Tibial nerve (tissue), 4 donors: ENCODE data around the gene AFM. TPM values are rescaled to one million over a fixed set of nuclear protein-coding genes. Genes with fewer than 3 reads are reported as not detected.

Experiments
- DNase-seq, 2 donors: peaks; one replicate each; pipeline ENCODE4 v3.0.0-alpha.2; 2019; ENCODE audit warnings: low spot score in 2 of 2
- H3K27ac ChIP-seq, 4 donors: fragments of 200-600 bp; sonication (generic) in 3 of 4; one replicate each; pipeline ENCODE4 v1.5.1; 2017 to 2019; ENCODE audit warnings: mild to moderate bottlenecking in 1 of 4
- H3K27me3 ChIP-seq, 2 donors: fragments of 200-600 bp; sonication (generic) in 1 of 2; one replicate each; pipeline versions ENCODE4 v1.5.1 to v1.6.0; 2017 to 2019
- H3K36me3 ChIP-seq, 3 donors: fragments of 200-600 bp; sonication (generic); one replicate each; pipeline ENCODE4 v1.5.1; 2018 to 2019
- H3K4me1 ChIP-seq, 4 donors: fragments of 200-600 bp; sonication (generic) in 3 of 4; one replicate each; pipeline ENCODE4 v1.5.1; 2017 to 2019
- H3K4me3 ChIP-seq, 4 donors: fragments of 200-600 bp; sonication (generic) in 3 of 4; one replicate each; pipeline ENCODE4 v1.5.1; 2017 to 2019; ENCODE audit warnings: mild to moderate bottlenecking in 1 of 4, moderate library complexity in 1 of 4
- H3K9me3 ChIP-seq, 4 donors: fragments of 200-600 bp; sonication (generic) in 3 of 4; one replicate each; pipeline ENCODE4 v1.5.1; 2017 to 2019
- CTCF ChIP-seq, 5 experiments: fragments of 200-600 bp in 3 of 5; fragments of 450-650 bp in 2 of 5; sonication (generic) in 3 of 5; IDR thresholded peaks; one replicate each; pipeline ENCODE4 v1.5.1; 2016 to 2019; ENCODE audit warnings: antibody characterized with exemption in 5 of 5, mild to moderate bottlenecking in 3 of 5, moderate library complexity in 2 of 5
- EP300 ChIP-seq, 2 donors: sonication (generic); formaldehyde crosslinking; IDR thresholded peaks; one replicate each; pipeline ENCODE4 v1.6.1; 2017; ENCODE audit warnings: antibody characterized with exemption in 2 of 2, mild to moderate bottlenecking in 1 of 2
- POLR2A ChIP-seq, 2 donors: fragments of 450-650 bp; IDR thresholded peaks; one replicate each; pipeline ENCODE4 v1.6.1; 2017; ENCODE audit warnings: antibody characterized with exemption in 2 of 2, mild to moderate bottlenecking in 2 of 2, moderate library complexity in 2 of 2
- WGBS, 2 donors: methylation state at CpG; one replicate each; pipeline ENCODE4 v1.1.5; 2018; 5-methylcytosine and 5-hydroxymethylcytosine counted together
- total RNA-seq, 4 donors: library from RNA; depleted of rRNA; stranded (reverse); fragments of >200 nt; gene quantifications; one replicate each; pipeline ENCODE4 v1.1.0, GENCODE V29; 2016

Gene AFM
- total RNA-seq, 4 donors from 2014 or later: not detected

GRCh38 chr4:73454920-73455319, 26.6 kb upstream of the AFM start:
- Histone ChIP-seq H3K27ac (no peak overlapping the region), H3K4me1 (peaks cover 0 to 8% (median 0%) of the 10 kb centered on the region in 4 donors)
- 88% methylated on average over 3 of the region's 3 CpGs for WGBS, 2 donors

GRCh38 chr4:73456177-73457022, 25.1 kb upstream of the AFM start:
- 68 to 88% methylated on average over 5 of the region's 5 CpGs for WGBS, 2 donors
- no peaks in the 10 kb centered on the region for H3K9me3 ChIP-seq
- H3K27ac ChIP-seq: no peak overlapping the region
- peaks cover 0 to under 1% (median 0%) of the 10 kb centered on the region in 4 donors for H3K4me1 ChIP-seq
- no peaks in the 10 kb centered on the region for H3K27me3 ChIP-seq
- no peak overlapping the region for H3K4me3 ChIP-seq
- DNase-seq: no peak
- no peaks in the 10 kb centered on the region for H3K36me3 ChIP-seq
- no peak for TF ChIP-seq CTCF (IDR thresholded peaks at IDR 0.05)
- TF ChIP-seq EP300 (IDR thresholded peaks at IDR 0.05): no peak
- no peak for TF ChIP-seq POLR2A (IDR thresholded peaks at IDR 0.05)

More at GRCh38 chr4:73454920-73455319, 26.6 kb upstream of the AFM start:
- Histone ChIP-seq H3K27me3 (no peaks in the 10 kb centered on the region), H3K36me3 (no peaks in the 10 kb centered on the region), H3K4me3 (no peak overlapping the region), H3K9me3 (no peaks in the 10 kb centered on the region)
- DNase-seq: no peak
- no peak for TF ChIP-seq EP300 (IDR thresholded peaks at IDR 0.05)
- TF ChIP-seq POLR2A (IDR thresholded peaks at IDR 0.05): no peak
- TF ChIP-seq CTCF (IDR thresholded peaks at IDR 0.05): no peak

- no peak for DNase-seq
- H3K9me3 ChIP-seq: no peaks in the 10 kb centered on the region
- H3K27ac ChIP-seq: no peak overlapping the region
- H3K4me1 ChIP-seq: no peaks in the 10 kb centered on the region
- no peaks in the 10 kb centered on the region for H3K27me3 ChIP-seq
- H3K36me3 ChIP-seq: no peaks in the 10 kb centered on the region
- no peak overlapping the region for H3K4me3 ChIP-seq
- WGBS, 2 donors: 83% methylated on average over 4 of the region's 4 CpGs
- TF ChIP-seq POLR2A (IDR thresholded peaks at IDR 0.05): no peak
- no peak for TF ChIP-seq EP300 (IDR thresholded peaks at IDR 0.05)
- TF ChIP-seq CTCF (IDR thresholded peaks at IDR 0.05): no peak
Measured at GRCh38 chr4:73458184-73459047, 23.1 kb upstream of the AFM start.

GRCh38 chr4:73459048-73459421, 22.5 kb upstream of the AFM start:
- Histone ChIP-seq H3K4me1 (no peaks in the 10 kb centered on the region), H3K9me3 (no peaks in the 10 kb centered on the region), H3K27ac (no peak overlapping the region), H3K27me3 (no peaks in the 10 kb centered on the region), H3K4me3 (no peak overlapping the region), H3K36me3 (no peaks in the 10 kb centered on the region)
- TF ChIP-seq POLR2A (IDR thresholded peaks at IDR 0.05) (no peak), EP300 (IDR thresholded peaks at IDR 0.05) (no peak), CTCF (IDR thresholded peaks at IDR 0.05) (no peak)
- WGBS, 2 donors: 65 to 69% methylated on average over 3 of the region's 3 CpGs
- DNase-seq: no peak
